Measurements from ENCODE around the gene S1PR4.

DNA sequence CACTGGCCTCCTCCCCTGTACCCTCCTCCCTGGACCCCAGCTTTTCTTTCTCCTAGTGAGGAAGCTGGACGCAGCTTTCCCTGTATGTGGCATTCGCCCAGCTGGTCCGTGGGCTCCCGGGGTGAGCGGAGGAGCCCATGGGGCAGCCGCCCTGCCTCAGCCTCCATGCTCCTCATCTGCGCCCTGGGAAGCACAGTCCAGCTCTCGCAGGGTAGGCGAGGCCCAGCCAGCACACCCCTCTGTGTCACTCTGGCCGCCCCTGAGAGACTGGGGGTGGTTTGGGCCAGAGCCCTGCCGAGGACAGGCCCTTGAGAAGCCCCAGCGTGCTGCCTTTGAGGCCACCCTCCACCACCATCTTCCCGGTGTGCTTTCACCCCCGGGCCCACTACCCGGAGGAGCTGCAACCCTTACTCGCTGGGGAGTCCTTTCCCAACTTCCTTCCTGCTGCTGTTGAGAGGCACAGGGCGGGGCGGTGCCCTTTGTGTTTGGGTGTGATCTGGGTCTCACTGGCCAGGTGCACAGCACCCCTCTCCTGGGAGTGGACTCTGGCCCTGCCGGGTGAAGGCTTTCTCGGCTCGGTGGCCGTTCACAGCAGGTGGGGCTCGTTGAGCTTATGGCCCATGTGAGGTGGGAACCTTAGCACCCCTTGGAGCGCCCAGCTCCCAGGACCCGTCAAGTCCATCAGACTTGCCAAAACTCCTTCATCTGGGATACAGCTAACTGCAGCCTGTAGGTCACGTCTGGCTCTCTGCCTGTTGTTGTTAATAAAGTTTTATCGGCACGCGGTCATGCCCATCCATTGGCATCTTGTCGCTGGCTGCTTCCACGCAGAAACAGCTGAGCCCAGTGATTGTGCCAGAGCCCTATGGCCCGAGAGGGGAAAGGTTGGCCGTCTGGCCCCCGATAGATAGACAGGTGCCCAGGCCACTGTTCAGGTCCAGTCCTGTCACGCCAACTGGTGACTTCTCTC lies 10.3 kb downstream of the S1PR4 start:
- TF ChIP-seq, protein P1, sequence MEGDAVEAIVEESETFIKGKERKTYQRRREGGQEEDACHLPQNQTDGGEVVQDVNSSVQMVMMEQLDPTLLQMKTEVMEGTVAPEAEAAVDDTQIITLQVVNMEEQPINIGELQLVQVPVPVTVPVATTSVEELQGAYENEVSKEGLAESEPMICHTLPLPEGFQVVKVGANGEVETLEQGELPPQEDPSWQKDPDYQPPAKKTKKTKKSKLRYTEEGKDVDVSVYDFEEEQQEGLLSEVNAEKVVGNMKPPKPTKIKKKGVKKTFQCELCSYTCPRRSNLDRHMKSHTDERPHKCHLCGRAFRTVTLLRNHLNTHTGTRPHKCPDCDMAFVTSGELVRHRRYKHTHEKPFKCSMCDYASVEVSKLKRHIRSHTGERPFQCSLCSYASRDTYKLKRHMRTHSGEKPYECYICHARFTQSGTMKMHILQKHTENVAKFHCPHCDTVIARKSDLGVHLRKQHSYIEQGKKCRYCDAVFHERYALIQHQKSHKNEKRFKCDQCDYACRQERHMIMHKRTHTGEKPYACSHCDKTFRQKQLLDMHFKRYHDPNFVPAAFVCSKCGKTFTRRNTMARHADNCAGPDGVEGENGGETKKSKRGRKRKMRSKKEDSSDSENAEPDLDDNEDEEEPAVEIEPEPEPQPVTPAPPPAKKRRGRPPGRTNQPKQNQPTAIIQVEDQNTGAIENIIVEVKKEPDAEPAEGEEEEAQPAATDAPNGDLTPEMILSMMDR (IDR thresholded peaks at IDR 0.05; ENCODE audit: low read depth, low read length, poor library complexity, severe bottlenecking) = no peak
- TF ChIP-seq EZH2phosphoT487 (IDR thresholded peaks at IDR 0.05; ENCODE audit: borderline replicate concordance, low read length) = no peak

All from DOHH2 (cell line).